GM23248 (cell line): ENCODE measurements around the gene STARD10. TPM values are rescaled to one million over a fixed set of nuclear protein-coding genes. Genes with fewer than 3 reads are reported as not detected.

ENCODE experiments used
- DNase-seq: peaks from one replicate; pipeline ENCODE4 v3.0.0-alpha.2; 2015
- H2AFZ ChIP-seq: fragments of 200-600 bp; sonication (generic); 2 replicates; pipeline ENCODE4 v1.6.1; 2016; ENCODE audit warnings: antibody characterized with exemption
- H3F3A ChIP-seq: fragments of 200-600 bp; sonication (generic); 2 replicates; pipeline ENCODE4 v1.6.1; 2016; ENCODE audit warnings: mild to moderate bottlenecking, antibody characterized with exemption, mixed run types; ENCODE audit not compliant: insufficient read depth
- H3K27ac ChIP-seq: fragments of 200-600 bp; sonication (generic); 2 replicates; pipeline ENCODE4 v1.5.1; 2016; ENCODE audit warnings: mild to moderate bottlenecking
- H3K27me3 ChIP-seq: fragments of 200-600 bp; sonication (generic); replicated peaks from 2 replicates; pipeline ENCODE4 v1.6.1; 2016; ENCODE audit warnings: mild to moderate bottlenecking; ENCODE audit not compliant: insufficient read depth
- H3K36me3 ChIP-seq: fragments of 200-600 bp; sonication (generic); 2 replicates; pipeline ENCODE4 v1.6.1; 2016; ENCODE audit warnings: low read depth, mild to moderate bottlenecking
- H3K4me1 ChIP-seq: fragments of 200-600 bp; sonication (generic); 2 replicates; pipeline ENCODE4 v1.6.1; 2016; ENCODE audit warnings: mild to moderate bottlenecking; ENCODE audit not compliant: insufficient read depth
- H3K4me2 ChIP-seq: fragments of 200-600 bp; sonication (generic); one replicate; pipeline ENCODE4 v1.6.1; 2016; ENCODE audit warnings: mild to moderate bottlenecking; ENCODE audit not compliant: unreplicated experiment
- H3K4me3 ChIP-seq: fragments of 200-600 bp; sonication (generic); 2 replicates; pipeline ENCODE4 v1.5.1; 2016; ENCODE audit warnings: mild to moderate bottlenecking
- H3K79me2 ChIP-seq: fragments of 200-600 bp; sonication (generic); 2 replicates; pipeline ENCODE4 v1.6.1; 2016; ENCODE audit warnings: mild to moderate bottlenecking; ENCODE audit not compliant: insufficient read depth
- H3K9ac ChIP-seq: fragments of 200-600 bp; sonication (generic); 2 replicates; pipeline ENCODE4 v1.6.1; 2016; ENCODE audit warnings: mild to moderate bottlenecking
- H3K9me2 ChIP-seq: fragments of 200-600 bp; sonication (generic); 2 replicates; pipeline ENCODE4 v1.6.1; 2016; ENCODE audit warnings: mixed run types, mild to moderate bottlenecking, moderate library complexity; ENCODE audit not compliant: insufficient read depth
- H3K9me3 ChIP-seq: fragments of 200-600 bp; sonication (generic); one replicate; pipeline ENCODE4 v1.6.1; 2017; ENCODE audit warnings: low read depth
- H4K20me1 ChIP-seq: fragments of 200-600 bp; sonication (generic); 2 replicates; pipeline ENCODE4 v1.6.0; 2016; ENCODE audit not compliant: insufficient read depth
- EZH2 ChIP-seq: fragments of 200-600 bp; sonication (generic); IDR thresholded peaks from 2 replicates; pipeline ENCODE4 v1.6.1; 2018; ENCODE audit warnings: antibody characterized with exemption, mild to moderate bottlenecking; ENCODE audit not compliant: insufficient read depth, poor library complexity, severe bottlenecking
- EZH2phosphoT487 ChIP-seq: fragments of 200-600 bp; sonication (generic); IDR thresholded peaks from 2 replicates; pipeline ENCODE4 v1.6.1; 2018; ENCODE audit warnings: antibody characterized with exemption, moderate library complexity, mild to moderate bottlenecking, low read depth; ENCODE audit not compliant: insufficient read depth
- WGBS, 2 experiments: methylation state at CpG; one replicate each; pipeline ENCODE4 v1.1.6; 2015 to 2017; ENCODE audit warnings: low lambda C conversion rate in 2 of 2, low coverage in 1 of 2; ENCODE audit errors: missing lambda C conversion rate in 2 of 2; 5-methylcytosine and 5-hydroxymethylcytosine counted together
- in situ Hi-C: fragments of 300-500 bp; cut with MboI; formaldehyde crosslinking; loops from 2 replicates; pipeline ENCODE4 v1.15.0; 2020
- polyA plus RNA-seq: library from polyadenylated mRNA; unstranded; fragments of >200 nt; fragmentation: Nextera tagmentation; extraction: Ambion mirVana; gene quantifications from 2 replicates; pipeline ENCODE4 v1.2.1, GENCODE V29; 2016
- total RNA-seq: library from RNA; depleted of rRNA; stranded (reverse); fragments of >200 nt; shearing (Covaris generic); gene quantifications from 2 replicates; pipeline ENCODE4 v1.2.3, GENCODE V29; 2014

Gene STARD10
- total and polyA plus RNA-seq, 2 experiments from 2014 or later = 6.6 to 14.7 TPM

DNA sequence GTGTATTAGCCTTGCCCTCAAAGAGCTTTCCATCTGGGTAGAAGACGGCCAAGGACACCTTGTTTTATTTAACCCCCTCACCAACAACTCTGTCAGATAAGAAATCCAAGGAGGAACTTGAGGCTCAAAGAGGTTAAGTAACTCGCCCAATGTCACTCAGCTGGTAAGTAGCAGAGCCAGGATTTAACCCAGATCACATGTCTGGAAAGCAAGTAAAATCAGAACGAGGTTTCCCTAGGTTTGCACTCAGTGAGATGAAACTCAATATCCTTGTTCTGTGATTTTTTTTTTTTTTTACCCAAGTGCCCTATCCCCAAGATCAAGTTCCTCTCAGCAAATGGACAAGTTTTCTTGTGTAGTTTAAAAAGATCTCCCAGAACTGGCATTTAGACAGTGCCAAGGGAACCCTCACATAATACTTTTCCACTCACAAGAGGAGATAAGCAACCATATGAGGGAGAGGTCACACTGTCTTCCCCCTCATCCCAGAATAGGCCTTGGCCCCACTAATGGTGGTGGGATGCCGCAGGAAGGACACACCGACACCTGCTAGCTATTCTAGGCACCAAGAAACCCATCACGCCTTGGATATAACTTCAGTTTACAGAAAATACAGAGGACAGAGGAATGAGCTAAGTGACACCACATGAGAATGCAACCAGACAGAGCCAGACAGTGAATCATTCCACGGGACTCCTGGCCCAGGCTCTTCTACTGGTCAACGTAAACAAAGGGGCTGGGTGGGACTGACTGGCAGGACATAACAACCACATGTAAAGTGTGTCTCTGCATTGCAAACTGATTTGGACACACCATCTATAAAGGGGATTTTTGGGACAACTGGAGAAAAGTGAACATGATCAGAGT lies 33.1 kb downstream of the STARD10 start:
- Histone ChIP-seq H3K9ac (no peak overlapping the region), H3K9me3 (no peaks in the 10 kb centered on the region), H3K4me3 (no peak overlapping the region), H3K27me3 (no peaks in the 10 kb centered on the region), H2AFZ (no peak overlapping the region), H3K27ac (no peak overlapping the region), H3K36me3 (no peaks in the 10 kb centered on the region), H3K4me2 (no peak overlapping the region), H4K20me1 (no peaks in the 10 kb centered on the region), H3F3A (no peaks in the 10 kb centered on the region; the same call in 1 of the 2 replicates), H3K79me2 (no peaks in the 10 kb centered on the region), H3K4me1 (no peaks in the 10 kb centered on the region), H3K9me2 (no peaks in the 10 kb centered on the region)
- in situ Hi-C loops = no loop called here
- no peak for TF ChIP-seq EZH2
- no peak for TF ChIP-seq EZH2phosphoT487
- DNase-seq = peak; percentile 69
- 29 to 31% methylated on average over 8 of the region's 8 CpGs for WGBS, 2 experiments

GRCh38 chr11:72759468-72759985 lies 34.3 kb downstream of the STARD10 start:
- in situ Hi-C loops = no loop called here
- Histone ChIP-seq H3K36me3 (no peaks in the 10 kb centered on the region), H3K4me3 (no peak overlapping the region), H3K4me2 (no peak overlapping the region), H3K9ac (no peak overlapping the region), H3K27me3 (no peaks in the 10 kb centered on the region), H3F3A (no peaks in the 10 kb centered on the region; the same call in 1 of the 2 replicates), H3K79me2 (no peaks in the 10 kb centered on the region), H2AFZ (no peak overlapping the region), H3K4me1 (no peaks in the 10 kb centered on the region), H3K9me3 (no peaks in the 10 kb centered on the region), H3K9me2 (no peaks in the 10 kb centered on the region), H4K20me1 (no peaks in the 10 kb centered on the region), H3K27ac (no peak overlapping the region)
- 74 to 79% methylated on average over 8 of the region's 8 CpGs for WGBS, 2 experiments
- DNase-seq = no peak
- TF ChIP-seq EZH2 (no peak), EZH2phosphoT487 (no peak)

DNA sequence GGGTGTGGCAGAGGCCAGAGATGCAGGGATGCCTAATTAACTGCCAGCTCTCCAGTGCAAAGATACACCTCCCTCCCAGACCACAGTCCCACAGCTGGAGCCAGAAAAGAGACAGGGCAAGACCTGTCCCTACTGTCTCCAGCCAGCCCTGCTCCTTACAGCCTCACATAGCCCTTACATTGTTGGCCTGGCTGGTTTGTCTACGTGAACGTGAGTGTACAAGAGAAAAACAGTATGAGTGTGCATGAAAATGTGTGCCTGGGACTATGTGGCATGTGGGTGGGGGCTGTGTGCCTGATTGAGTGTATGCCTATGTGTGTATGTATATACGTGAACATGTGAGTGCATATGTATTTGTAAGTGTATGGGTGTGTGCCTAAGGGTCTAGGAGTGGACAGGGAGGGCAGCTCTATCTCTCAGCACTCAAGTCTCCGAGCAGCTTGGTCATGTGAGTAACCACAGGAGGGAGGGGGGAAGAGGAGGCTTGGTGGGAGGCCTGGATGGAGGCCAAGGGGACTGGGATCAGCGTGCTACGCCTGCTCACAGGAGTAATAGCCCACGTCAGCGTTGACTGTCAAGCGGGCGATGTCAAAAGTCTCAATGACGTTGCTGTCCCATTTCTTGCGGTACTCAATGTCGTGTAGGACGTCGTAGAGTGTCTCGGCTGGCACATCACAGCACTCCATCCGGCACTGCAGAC lies 35.0 kb downstream of the STARD10 start:
- H3K36me3 ChIP-seq = no peaks in the 10 kb centered on the region
- H3K79me2 ChIP-seq = no peaks in the 10 kb centered on the region
- no peak overlapping the region for H2AFZ ChIP-seq
- TF ChIP-seq EZH2 (no peak), EZH2phosphoT487 (no peak)
- H3K4me2 ChIP-seq = no peak overlapping the region
- 75 to 76% methylated on average over 17 of the region's 17 CpGs for WGBS, 2 experiments
- H3F3A ChIP-seq = no peaks in the 10 kb centered on the region; the same call in 1 of the 2 replicates
- H4K20me1 ChIP-seq = no peaks in the 10 kb centered on the region
- in situ Hi-C loops = no loop called here
- no peaks in the 10 kb centered on the region for H3K9me3 ChIP-seq
- no peaks in the 10 kb centered on the region for H3K27me3 ChIP-seq
- no peak for DNase-seq
- no peak overlapping the region for H3K9ac ChIP-seq
- no peak overlapping the region for H3K4me3 ChIP-seq
- no peaks in the 10 kb centered on the region for H3K9me2 ChIP-seq
- no peak overlapping the region for H3K27ac ChIP-seq
- H3K4me1 ChIP-seq = no peaks in the 10 kb centered on the region

DNA sequence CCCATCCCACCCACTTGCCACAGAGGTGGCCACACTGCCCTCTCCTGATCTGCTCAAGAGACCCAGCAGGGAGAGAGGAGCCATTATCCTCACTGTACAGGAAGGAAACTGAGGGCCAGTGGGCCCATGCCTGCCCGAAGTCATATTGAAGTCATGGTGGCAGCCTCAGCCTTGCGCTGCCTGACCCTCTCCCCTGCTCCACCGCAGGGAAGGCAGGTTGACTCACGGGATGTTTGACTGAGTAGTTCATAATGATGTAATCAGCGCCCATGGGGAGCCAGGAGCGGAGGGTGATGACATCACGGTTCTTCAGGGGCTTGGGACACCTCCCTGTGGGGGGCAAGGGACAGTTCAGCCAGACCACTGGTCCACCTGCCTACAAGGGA lies 35.5 kb downstream of the STARD10 start:
- Histone ChIP-seq H3K4me2 (no peak overlapping the region), H4K20me1 (no peaks in the 10 kb centered on the region), H3K27me3 (no peaks in the 10 kb centered on the region), H3K4me3 (no peak overlapping the region), H3K36me3 (no peaks in the 10 kb centered on the region), H3K27ac (no peak overlapping the region), H3K79me2 (no peaks in the 10 kb centered on the region), H2AFZ (no peak overlapping the region), H3K4me1 (no peaks in the 10 kb centered on the region), H3K9ac (no peak overlapping the region), H3F3A (no peaks in the 10 kb centered on the region; the same call in 1 of the 2 replicates), H3K9me2 (no peaks in the 10 kb centered on the region), H3K9me3 (no peaks in the 10 kb centered on the region)
- in situ Hi-C loops = no loop called here
- WGBS, 2 experiments = 85 to 90% methylated on average over 7 of the region's 7 CpGs
- DNase-seq = peak; percentile 30
- no peak for TF ChIP-seq EZH2
- no peak for TF ChIP-seq EZH2phosphoT487
